HepG2 (cell line): ENCODE measurements around the gene GALNT15. TPM values are rescaled to one million over a fixed set of nuclear protein-coding genes. Genes with fewer than 3 reads are reported as not detected.

Experiments
- ATAC-seq: fragments of 200-7000 bp; cut with Tn5 transposase; 3 replicates; pipeline ENCODE4 v1.9.1; 2020; ENCODE audit warnings: mild to moderate bottlenecking, moderate library complexity
- BruUV-seq: library from RNA; stranded (reverse); fragments of 400-500 nt; replicated peaks from 2 replicates; lab custom pipeline; 2021; lab: Mats Ljungman, UMichigan
- CTCF ChIA-PET: fragments of 300-600 bp; formaldehyde crosslinking; extraction: SDS; loops from one replicate; lab custom pipeline; 2021; ENCODE audit warnings: low total read pairs, inconsistent platforms, low intra/inter-chr PET ratio; lab: Yijun Ruan, JAX
- POLR2A ChIA-PET: fragments of 350-600 bp; sonication (Branson Sonifier 250); formaldehyde crosslinking; loops from one replicate; lab custom pipeline; 2020; ENCODE audit warnings: antibody characterized with exemption, inconsistent platforms; lab: Yijun Ruan, JAX
- DNase-seq: peaks from one replicate; pipeline ENCODE4 v3.0.0-alpha.2; 2015; ENCODE audit warnings: low spot score
- FAIRE-seq: peaks from 3 replicates; lab custom pipeline; 2011; peaks lifted over from hg19 to GRCh38; lab: Jason Lieb, UNC
- H2AFZ ChIP-seq: one replicate; pipeline ENCODE4 v1.6.1; 2011; ENCODE audit warnings: low read length, inconsistent platforms
- H3K27ac ChIP-seq: fragments of 300-600 bp; 3 replicates; pipeline ENCODE4 v1.8.0; 2011; ENCODE audit warnings: mixed run types, mild to moderate bottlenecking, mixed read lengths, low read length, inconsistent platforms; ENCODE audit not compliant: insufficient read depth; ENCODE audit errors: extremely low read length
- H3K27me3 ChIP-seq, 2 experiments: fragments of 200-600 bp in 1 of 2; 2 replicates in 1 of 2; 3 replicates in 1 of 2; pipeline versions ENCODE4 v1.6.0 to v1.8.0; 2011; ENCODE audit warnings: low read length in 2 of 2, mild to moderate bottlenecking in 2 of 2, moderate library complexity in 2 of 2, inconsistent platforms in 1 of 2; ENCODE audit not compliant: insufficient read depth in 2 of 2, control insufficient read depth in 1 of 2
- H3K36me3 ChIP-seq, 2 experiments: fragments of 200-600 bp in 1 of 2; replicated peaks in 1 of 2; 2 replicates in 1 of 2; 3 replicates in 1 of 2; pipeline versions ENCODE4 v1.5.1 to v1.8.0; 2011; ENCODE audit warnings: low read length in 2 of 2, inconsistent platforms in 1 of 2; ENCODE audit not compliant: insufficient read depth in 2 of 2, control insufficient read depth in 1 of 2
- H3K4me1 ChIP-seq: 2 replicates; pipeline ENCODE4 v1.5.1; 2012; ENCODE audit warnings: low read length, inconsistent platforms; ENCODE audit not compliant: insufficient read depth
- H3K4me2 ChIP-seq: 2 replicates; pipeline ENCODE4 v1.6.0; 2011; ENCODE audit warnings: low read depth, low read length, inconsistent platforms
- H3K4me3 ChIP-seq, 3 experiments: fragments of 200-600 bp in 1 of 3; sonication (generic), shearing (Covaris generic) in 1 of 3; replicated peaks in 1 of 3; 2 replicates each; pipeline ENCODE4 v1.5.1; 2011 to 2016; ENCODE audit warnings: low read length in 3 of 3, inconsistent platforms in 2 of 3, low read depth in 2 of 3, mild to moderate bottlenecking in 2 of 3, control low read depth in 1 of 3, mixed read lengths in 1 of 3; ENCODE audit not compliant: insufficient read depth in 1 of 3
- H3K79me2 ChIP-seq: one replicate; pipeline ENCODE4 v1.6.1; 2011; ENCODE audit warnings: low read length, inconsistent platforms; ENCODE audit not compliant: insufficient read depth
- H3K9ac ChIP-seq: 2 replicates; pipeline ENCODE4 v1.6.0; 2011; ENCODE audit warnings: mild to moderate bottlenecking, low read depth, low read length, inconsistent platforms; ENCODE audit not compliant: insufficient read depth
- H3K9me3 ChIP-seq: 2 replicates; pipeline ENCODE4 v1.5.1; 2012; ENCODE audit warnings: mild to moderate bottlenecking, low read length
- H4K20me1 ChIP-seq: 2 replicates; pipeline ENCODE4 v1.6.0; 2011; ENCODE audit warnings: inconsistent platforms, mild to moderate bottlenecking, low read length, moderate library complexity; ENCODE audit not compliant: insufficient read depth
- MAZ ChIP-seq, 2 experiments: sonication (generic) in 1 of 2; formaldehyde crosslinking in 1 of 2; IDR thresholded peaks; 2 replicates each; pipeline versions ENCODE4 v1.5.0 to v1.6.1; 2012 to 2020; ENCODE audit warnings: low read depth in 2 of 2, mild to moderate bottlenecking in 2 of 2, borderline replicate concordance in 1 of 2, improper control_type of control experiment in 1 of 2, low read length in 1 of 2, missing genetic modification reagents in 1 of 2, moderate library complexity in 1 of 2
- MIER3 ChIP-seq: IDR thresholded peaks from 2 replicates; pipeline ENCODE4 v1.6.1; 2016; ENCODE audit warnings: missing compliant biosample characterization, borderline replicate concordance
- ZNF251 ChIP-seq: sonication (generic); formaldehyde crosslinking; IDR thresholded peaks from 2 replicates; pipeline ENCODE4 v1.9.0; 2021; ENCODE audit warnings: mild to moderate bottlenecking, missing genetic modification reagents
- ZSCAN30 ChIP-seq: sonication (generic); formaldehyde crosslinking; IDR thresholded peaks from 2 replicates; pipeline ENCODE4 v1.5.0; 2020; ENCODE audit warnings: mild to moderate bottlenecking, missing genetic modification reagents
- WGBS: methylation state at CpG from one replicate; pipeline ENCODE4 v1.1.6; 2017; ENCODE audit warnings: low lambda C conversion rate; 5-methylcytosine and 5-hydroxymethylcytosine counted together
- in situ Hi-C: cut with HindIII; loops from 2 replicates; pipeline ENCODE4 v1.10.0; 2017; ENCODE audit warnings: low pct_unique_long_range_greater_than_20kb; ENCODE audit not compliant: extremely low pct_ligation_motif_present
- intact Hi-C: fragments of 100-400 bp; cut with micrococcal nuclease; formaldehyde crosslinking; loops from one replicate; pipeline ENCODE4 v1.10.0; 2022; ENCODE audit not compliant: unreplicated experiment
- polyA plus RNA-seq, 8 experiments: library from polyadenylated mRNA; depleted of rRNA in 3 of 8; stranded (reverse) in 7 of 8; unstranded in 1 of 8; fragments of >200 nt; fragmentation: Illumina TruSeq in 4 of 8; extraction: Trizol in 4 of 8; gene quantifications; 2 replicates each; pipeline versions ENCODE4 v1.2.1 to v1.2.3, GENCODE V29; 2011 to 2016; ENCODE audit warnings: low read depth in 4 of 8, missing spikeins in 1 of 8, mixed read lengths in 1 of 8; ENCODE audit not compliant: insufficient read depth in 1 of 8
- total RNA-seq, 5 experiments: library from RNA; depleted of rRNA; stranded (reverse); fragments of >200 nt; fragmentation: Illumina TruSeq; extraction: Trizol; gene quantifications; 2 replicates each; pipeline ENCODE4 v1.2.3, GENCODE V29; 2016; ENCODE audit warnings: low read depth in 1 of 5
- TF ChIP-seq, protein P1 (sequence below): sonication (generic); formaldehyde crosslinking; IDR thresholded peaks from 2 replicates; pipeline ENCODE4 v1.8.1; 2023; ENCODE audit warnings: mild to moderate bottlenecking, moderate library complexity, missing genetic modification reagents
- TF ChIP-seq, protein P2 (sequence below): IDR thresholded peaks from 2 replicates; pipeline ENCODE4 v1.6.1; 2012; ENCODE audit warnings: low read depth, low read length, improper control_type of control experiment

The GALNT15 gene
- total and polyA plus RNA-seq, 2 of the 13 experiments (the other 11 are each of a cell fraction or from before 2014, with no cell fraction given) = 0.02 to 0.04 TPM

DNA sequence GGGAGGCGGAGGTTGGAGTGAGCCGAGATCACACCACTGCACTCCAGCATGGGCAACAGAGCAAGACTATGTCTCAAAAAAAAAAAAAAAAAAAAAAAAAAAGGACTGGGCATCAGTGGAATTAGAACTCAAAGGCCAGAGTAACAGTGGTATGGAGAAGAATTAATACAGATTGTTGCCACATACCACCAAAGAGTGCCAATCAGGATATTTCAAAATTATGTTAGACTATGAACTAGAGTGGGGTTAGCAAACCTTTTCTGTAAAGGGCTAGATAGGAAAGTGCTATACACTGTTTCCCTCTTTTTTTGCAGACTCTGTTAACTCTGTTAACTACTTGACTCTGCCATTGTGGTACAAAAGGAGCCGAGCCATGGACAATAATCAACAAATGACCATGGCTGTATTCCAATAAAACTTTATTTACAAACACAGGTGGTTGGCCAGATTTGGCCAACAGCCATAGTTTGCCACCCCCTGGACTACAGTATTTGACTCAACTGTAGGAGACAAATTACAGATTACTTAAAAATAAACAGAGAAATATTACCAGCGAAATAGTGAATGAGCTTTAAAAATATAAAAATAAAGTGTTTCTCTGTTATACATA is 61.7 kb downstream of the GALNT15 start (continued):
- TF ChIP-seq ZSCAN30 (CRISPR knock-in tag) = no peak
- no peak for TF ChIP-seq MIER3 (CRISPR knock-in tag)
- no peak for TF ChIP-seq MAZ (IDR thresholded peaks at IDR 0.05; ENCODE audit: borderline replicate concordance, low read depth, low read length)
- TF ChIP-seq MAZ (CRISPR knock-in tag; IDR thresholded peaks at IDR 0.05; ENCODE audit: low read depth) = no peak
- TF ChIP-seq, protein P1, sequence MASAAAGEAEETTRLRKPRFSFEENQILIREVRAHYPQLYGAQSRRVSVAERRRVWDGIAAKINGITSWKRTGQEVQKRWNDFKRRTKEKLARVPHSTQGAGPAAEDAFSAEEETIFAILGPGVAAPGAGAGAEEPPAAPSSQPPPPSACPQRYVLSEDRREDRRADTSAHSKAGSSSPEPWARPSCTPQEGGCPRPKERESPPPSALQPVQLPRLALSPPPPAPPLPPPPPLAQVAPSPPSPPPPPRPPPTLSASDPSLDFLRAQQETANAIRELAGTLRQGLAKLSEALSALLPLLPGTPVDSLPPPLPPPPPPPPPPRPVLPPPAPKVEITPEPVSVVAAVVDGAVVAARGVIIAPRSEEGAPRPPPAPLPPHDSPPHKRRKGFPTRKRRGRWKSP (CRISPR knock-in tag) = no peak
- TF ChIP-seq ZNF251 (CRISPR knock-in tag) = no peak
- TF ChIP-seq, all 625 proteins: peak for 0

DNA sequence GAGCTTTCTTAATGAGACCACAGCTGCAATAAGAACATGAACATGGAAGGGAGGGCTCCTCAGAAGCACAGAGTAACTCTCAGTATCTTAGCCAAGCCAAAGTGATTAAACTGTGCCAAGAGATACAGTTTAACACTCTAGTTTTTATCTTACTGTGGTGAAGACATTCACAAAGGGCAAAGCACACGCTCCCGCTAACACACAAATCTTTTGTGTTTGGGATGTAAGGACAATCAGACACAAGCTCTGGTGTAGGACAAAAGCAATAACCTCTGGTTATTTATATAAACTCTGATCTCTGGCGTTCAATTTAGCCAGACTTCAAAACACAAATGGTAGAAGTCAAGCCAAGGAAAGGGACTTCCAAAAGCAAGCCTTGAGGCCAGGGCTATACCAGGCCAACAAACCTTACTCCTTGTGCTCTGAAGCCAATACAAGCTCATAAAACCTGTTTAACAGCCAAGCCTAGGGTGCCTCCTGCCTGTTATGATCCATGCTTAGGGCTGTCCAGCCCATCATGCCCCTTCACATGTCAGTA is 62.4 kb downstream of the GALNT15 start:
- POLR2A ChIA-PET = interaction anchor here (1.1 kb wide), 1 partner anchor 11 kb away, joined by 3 read pairs; no protein-coding TSS in a partner anchor
- WGBS = 41% methylated on average over 3 of the region's 3 CpGs
- Histone ChIP-seq H3K4me2 (no peak overlapping the region), H3K79me2 (no peaks in the 10 kb centered on the region), H3K27me3 (0 out of 5 replicates have a peak, but pooled peaks cover 0 to 10% of the 10 kb centered on the region in 2 experiments), H3K9me3 (no peaks in the 10 kb centered on the region), H2AFZ (no peak overlapping the region), H3K4me1 (no peaks in the 10 kb centered on the region), H4K20me1 (no peaks in the 10 kb centered on the region), H3K9ac (no peak overlapping the region), H3K36me3 (no peaks in the 10 kb centered on the region), H3K27ac (no peak overlapping the region), H3K4me3 (no peak overlapping the region)
- ATAC-seq (no peak), DNase-seq (no peak), FAIRE-seq (no peak)
- TF ChIP-seq, protein P2, sequence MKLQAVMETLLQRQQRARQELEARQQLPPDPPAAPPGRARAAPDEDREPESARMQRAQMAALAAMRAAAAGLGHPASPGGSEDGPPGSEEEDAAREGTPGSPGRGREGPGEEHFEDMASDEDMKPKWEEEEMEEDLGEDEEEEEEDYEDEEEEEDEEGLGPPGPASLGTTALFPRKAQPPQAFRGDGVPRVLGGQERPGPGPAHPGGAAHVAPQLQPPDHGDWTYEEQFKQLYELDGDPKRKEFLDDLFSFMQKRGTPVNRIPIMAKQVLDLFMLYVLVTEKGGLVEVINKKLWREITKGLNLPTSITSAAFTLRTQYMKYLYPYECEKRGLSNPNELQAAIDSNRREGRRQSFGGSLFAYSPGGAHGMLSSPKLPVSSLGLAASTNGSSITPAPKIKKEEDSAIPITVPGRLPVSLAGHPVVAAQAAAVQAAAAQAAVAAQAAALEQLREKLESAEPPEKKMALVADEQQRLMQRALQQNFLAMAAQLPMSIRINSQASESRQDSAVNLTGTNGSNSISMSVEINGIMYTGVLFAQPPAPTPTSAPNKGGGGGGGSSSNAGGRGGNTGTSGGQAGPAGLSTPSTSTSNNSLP = no peak
- BruUV-seq = no TSS peak
- CTCF ChIA-PET = no interaction called here
- intact Hi-C loops (no loop called here), in situ Hi-C loops (loop anchor here (25.0 kb wide), 1 partner anchor 600 kb away; no protein-coding TSS in a partner anchor)
